ENCODE data around the gene JUNB.

DNA sequence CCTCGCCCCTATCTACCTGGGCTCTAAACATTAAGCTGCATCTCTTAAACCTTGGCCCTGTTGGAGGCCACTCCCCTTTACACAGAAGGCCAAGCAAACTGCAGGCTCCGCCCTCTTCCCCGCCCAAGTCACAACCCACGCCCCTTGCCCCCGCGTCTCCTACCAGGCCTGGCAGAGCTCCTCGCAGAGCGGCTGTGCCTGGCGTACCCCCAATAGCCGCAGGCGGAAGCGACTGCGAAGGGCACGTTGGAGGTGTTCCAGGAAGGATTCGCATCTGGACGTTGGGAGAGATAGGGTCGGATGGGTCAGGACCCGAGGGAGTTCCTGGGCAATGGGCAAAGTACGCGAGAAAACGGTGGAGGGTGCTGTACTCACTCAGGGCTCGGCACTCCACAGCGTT lies 37.2 kb downstream of the JUNB start:
- TF ChIP-seq, protein P1, sequence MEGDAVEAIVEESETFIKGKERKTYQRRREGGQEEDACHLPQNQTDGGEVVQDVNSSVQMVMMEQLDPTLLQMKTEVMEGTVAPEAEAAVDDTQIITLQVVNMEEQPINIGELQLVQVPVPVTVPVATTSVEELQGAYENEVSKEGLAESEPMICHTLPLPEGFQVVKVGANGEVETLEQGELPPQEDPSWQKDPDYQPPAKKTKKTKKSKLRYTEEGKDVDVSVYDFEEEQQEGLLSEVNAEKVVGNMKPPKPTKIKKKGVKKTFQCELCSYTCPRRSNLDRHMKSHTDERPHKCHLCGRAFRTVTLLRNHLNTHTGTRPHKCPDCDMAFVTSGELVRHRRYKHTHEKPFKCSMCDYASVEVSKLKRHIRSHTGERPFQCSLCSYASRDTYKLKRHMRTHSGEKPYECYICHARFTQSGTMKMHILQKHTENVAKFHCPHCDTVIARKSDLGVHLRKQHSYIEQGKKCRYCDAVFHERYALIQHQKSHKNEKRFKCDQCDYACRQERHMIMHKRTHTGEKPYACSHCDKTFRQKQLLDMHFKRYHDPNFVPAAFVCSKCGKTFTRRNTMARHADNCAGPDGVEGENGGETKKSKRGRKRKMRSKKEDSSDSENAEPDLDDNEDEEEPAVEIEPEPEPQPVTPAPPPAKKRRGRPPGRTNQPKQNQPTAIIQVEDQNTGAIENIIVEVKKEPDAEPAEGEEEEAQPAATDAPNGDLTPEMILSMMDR (IDR thresholded peaks at IDR 0.05; ENCODE audit: low read depth, low read length), result no peak
- no peak for TF ChIP-seq MYC (IDR thresholded peaks at IDR 0.05; ENCODE audit: low read depth, low read length)
- TF ChIP-seq, protein P2, sequence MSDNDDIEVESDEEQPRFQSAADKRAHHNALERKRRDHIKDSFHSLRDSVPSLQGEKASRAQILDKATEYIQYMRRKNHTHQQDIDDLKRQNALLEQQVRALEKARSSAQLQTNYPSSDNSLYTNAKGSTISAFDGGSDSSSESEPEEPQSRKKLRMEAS (IDR thresholded peaks at IDR 0.05; ENCODE audit: low read depth, low read length), result no peak
